Hematopoietic multipotent progenitor cell treated with erythropoietin and hydrocortisone succinate and interleukin-3 and kit ligand, for 4 days (in vitro differentiated cells): ENCODE measurements around the gene CFAP410.
A peak's percentile ranks its signal among the peaks of the same experiment; 100 is the strongest.
"Not testable (repeated sequence)": the region's sequence is repeated elsewhere in the genome, so short reads cannot be mapped to it uniquely, and the experiment has no call there.

ENCODE experiments used
- DNase-seq: peaks from one replicate; pipeline ENCODE4 v3.0.0-alpha.2; 2015

The CFAP410 gene

GRCh38 chr21:44368711-44369446 is 29.7 kb upstream of the CFAP410 start:
- no peak for DNase-seq

GRCh38 chr21:44366586-44367211 is 27.5 kb upstream of the CFAP410 start:
- DNase-seq: no peak

GRCh38 chr21:44365967-44366585 is 26.9 kb upstream of the CFAP410 start:
- no peak for DNase-seq

GRCh38 chr21:44365251-44365966 is 26.2 kb upstream of the CFAP410 start:
- DNase-seq: no peak

GRCh38 chr21:44364151-44365053 is 25.2 kb upstream of the CFAP410 start:
- no peak for DNase-seq

- DNase-seq: no peak
These were observed 24.1 kb upstream of the CFAP410 start for GRCh38 chr21:44363278-44363677.

GRCh38 chr21:44361903-44362302 is 22.7 kb upstream of the CFAP410 start:
- DNase-seq: not testable (repeated sequence)

GRCh38 chr21:44360159-44360558 is 21.0 kb upstream of the CFAP410 start:
- peak; percentile 81 for DNase-seq

GRCh38 chr21:44359396-44359795 is 20.2 kb upstream of the CFAP410 start:
- DNase-seq: no peak

GRCh38 chr21:44357064-44357837 is 18.1 kb upstream of the CFAP410 start:
- DNase-seq: no peak

GRCh38 chr21:44356636-44357035 is 17.4 kb upstream of the CFAP410 start:
- no peak for DNase-seq

GRCh38 chr21:44356160-44356559 is 17.0 kb upstream of the CFAP410 start:
- no peak for DNase-seq

- DNase-seq: no peak
These were observed 15.9 kb upstream of the CFAP410 start for GRCh38 chr21:44354775-44355771.

- DNase-seq: peak; percentile 65
These were observed 14.8 kb upstream of the CFAP410 start for GRCh38 chr21:44354001-44354405.

- DNase-seq: peak; percentile 83
These were observed 14.2 kb upstream of the CFAP410 start, which contains the start of gene TRPM2 for GRCh38 chr21:44353191-44353970. TSS of gene TRPM2 (plus strand) at chr21:44353621. CDS start at chr21:44353701, 80 bp downstream.

- DNase-seq: no peak
These were observed 13.2 kb upstream of the CFAP410 start for GRCh38 chr21:44352253-44352860.

- DNase-seq: no peak
These were observed 12.5 kb upstream of the CFAP410 start for GRCh38 chr21:44351535-44352252.
